ENCODE results near the gene CHTOP. TPM values are rescaled to one million over a fixed set of nuclear protein-coding genes. Genes with fewer than 3 reads are reported as not detected.

CHTOP gene
- total and polyA plus RNA-seq, 2 of the 13 experiments (the other 11 are each of a cell fraction or from before 2014, with no cell fraction given): 38.0 to 51.9 TPM

- TF ChIP-seq ZNF253 (CRISPR knock-in tag; IDR thresholded peaks at IDR 0.05; ENCODE audit: borderline replicate concordance) (0 out of 2 replicates have a peak, but pooled peaks have one; percentile 7), YY1 (IDR thresholded peaks at IDR 0.05; ENCODE audit: insufficient read depth, insufficient replicate concordance, low read depth, low read length) (peak; percentile 59), ZNF382 (CRISPR knock-in tag; IDR thresholded peaks at IDR 0.05; ENCODE audit: borderline replicate concordance) (no peak), BRF2 (CRISPR knock-in tag; IDR thresholded peaks at IDR 0.05) (no peak), TIGD3 (CRISPR knock-in tag; IDR thresholded peaks at IDR 0.05; ENCODE audit: borderline replicate concordance) (peak; percentile 50; the same call in 1 of the 2 replicates), IKZF4 (CRISPR knock-in tag; IDR thresholded peaks at IDR 0.05; ENCODE audit: borderline replicate concordance, low read depth, not compliant biosample characterization) (no peak), HNF4A (CRISPR knock-in tag; IDR thresholded peaks at IDR 0.05) (peak; percentile 86), FOXM1 (CRISPR knock-in tag; IDR thresholded peaks at IDR 0.05) (no peak), PBX3 (CRISPR knock-in tag; IDR thresholded peaks at IDR 0.05; ENCODE audit: borderline replicate concordance) (no peak), ZFX (CRISPR knock-in tag; IDR thresholded peaks at IDR 0.05; ENCODE audit: low read depth) (peak; percentile 57), ZNF510 (CRISPR knock-in tag; IDR thresholded peaks at IDR 0.05; ENCODE audit: low read depth) (no peak), ZNF326 (CRISPR knock-in tag; IDR thresholded peaks at IDR 0.05; ENCODE audit: borderline replicate concordance) (no peak), YEATS2 (CRISPR knock-in tag; IDR thresholded peaks at IDR 0.05; ENCODE audit: borderline replicate concordance) (no peak), ZSCAN20 (CRISPR knock-in tag; IDR thresholded peaks at IDR 0.05; ENCODE audit: borderline replicate concordance) (0 out of 2 replicates have a peak, but pooled peaks have one; percentile 40), IRF1 (CRISPR knock-in tag; IDR thresholded peaks at IDR 0.05; ENCODE audit: low read depth) (0 out of 2 replicates have a peak, but pooled peaks have one; percentile 70)
- TF ChIP-seq, protein P1, sequence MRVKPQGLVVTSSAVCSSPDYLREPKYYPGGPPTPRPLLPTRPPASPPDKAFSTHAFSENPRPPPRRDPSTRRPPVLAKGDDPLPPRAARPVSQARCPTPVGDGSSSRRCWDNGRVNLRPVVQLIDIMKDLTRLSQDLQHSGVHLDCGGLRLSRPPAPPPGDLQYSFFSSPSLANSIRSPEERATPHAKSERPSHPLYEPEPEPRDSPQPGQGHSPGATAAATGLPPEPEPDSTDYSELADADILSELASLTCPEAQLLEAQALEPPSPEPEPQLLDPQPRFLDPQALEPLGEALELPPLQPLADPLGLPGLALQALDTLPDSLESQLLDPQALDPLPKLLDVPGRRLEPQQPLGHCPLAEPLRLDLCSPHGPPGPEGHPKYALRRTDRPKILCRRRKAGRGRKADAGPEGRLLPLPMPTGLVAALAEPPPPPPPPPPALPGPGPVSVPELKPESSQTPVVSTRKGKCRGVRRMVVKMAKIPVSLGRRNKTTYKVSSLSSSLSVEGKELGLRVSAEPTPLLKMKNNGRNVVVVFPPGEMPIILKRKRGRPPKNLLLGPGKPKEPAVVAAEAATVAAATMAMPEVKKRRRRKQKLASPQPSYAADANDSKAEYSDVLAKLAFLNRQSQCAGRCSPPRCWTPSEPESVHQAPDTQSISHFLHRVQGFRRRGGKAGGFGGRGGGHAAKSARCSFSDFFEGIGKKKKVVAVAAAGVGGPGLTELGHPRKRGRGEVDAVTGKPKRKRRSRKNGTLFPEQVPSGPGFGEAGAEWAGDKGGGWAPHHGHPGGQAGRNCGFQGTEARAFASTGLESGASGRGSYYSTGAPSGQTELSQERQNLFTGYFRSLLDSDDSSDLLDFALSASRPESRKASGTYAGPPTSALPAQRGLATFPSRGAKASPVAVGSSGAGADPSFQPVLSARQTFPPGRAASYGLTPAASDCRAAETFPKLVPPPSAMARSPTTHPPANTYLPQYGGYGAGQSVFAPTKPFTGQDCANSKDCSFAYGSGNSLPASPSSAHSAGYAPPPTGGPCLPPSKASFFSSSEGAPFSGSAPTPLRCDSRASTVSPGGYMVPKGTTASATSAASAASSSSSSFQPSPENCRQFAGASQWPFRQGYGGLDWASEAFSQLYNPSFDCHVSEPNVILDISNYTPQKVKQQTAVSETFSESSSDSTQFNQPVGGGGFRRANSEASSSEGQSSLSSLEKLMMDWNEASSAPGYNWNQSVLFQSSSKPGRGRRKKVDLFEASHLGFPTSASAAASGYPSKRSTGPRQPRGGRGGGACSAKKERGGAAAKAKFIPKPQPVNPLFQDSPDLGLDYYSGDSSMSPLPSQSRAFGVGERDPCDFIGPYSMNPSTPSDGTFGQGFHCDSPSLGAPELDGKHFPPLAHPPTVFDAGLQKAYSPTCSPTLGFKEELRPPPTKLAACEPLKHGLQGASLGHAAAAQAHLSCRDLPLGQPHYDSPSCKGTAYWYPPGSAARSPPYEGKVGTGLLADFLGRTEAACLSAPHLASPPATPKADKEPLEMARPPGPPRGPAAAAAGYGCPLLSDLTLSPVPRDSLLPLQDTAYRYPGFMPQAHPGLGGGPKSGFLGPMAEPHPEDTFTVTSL (CRISPR knock-in tag; IDR thresholded peaks at IDR 0.05; ENCODE audit: borderline replicate concordance): peak; percentile 58; the same call in 1 of the 2 replicates
Measured at GRCh38 chr1:153608742-153609584, 24.9 kb upstream of the CHTOP start (continued).

All from HepG2 (cell line).